ENCODE measurements around the gene SMAP2. TPM values are rescaled to one million over a fixed set of nuclear protein-coding genes. Genes with fewer than 3 reads are reported as not detected.

The SMAP2 gene
- total RNA-seq, 1 experiment from 2014 or later: 8.2 TPM

- Histone ChIP-seq H2BK120ac (ENCODE audit: low read depth, low read length, poor library complexity, severe bottlenecking) (no peak overlapping the region), H3K79me2 (ENCODE audit: insufficient read depth, low read length) (no peaks in the 10 kb centered on the region), H3K4ac (ENCODE audit: low read depth, low read length) (no peak overlapping the region), H4K5ac (ENCODE audit: insufficient read length, low read depth, low read length) (no peak overlapping the region), H2BK15ac (ENCODE audit: low read depth, low read length) (no peak overlapping the region), H3K23ac (ENCODE audit: insufficient read length, low read depth, low read length) (no peak overlapping the region), H3K4me2 (ENCODE audit: insufficient read depth, insufficient read length, low read length) (no peak overlapping the region), H3K4me1 (ENCODE audit: insufficient read depth, low read length) (no peaks in the 10 kb centered on the region), H3K56ac (ENCODE audit: insufficient read length, low read depth, low read length) (no peak overlapping the region), H3K27me3 (ENCODE audit: insufficient read depth, low read length) (no peaks in the 10 kb centered on the region), H2AK5ac (ENCODE audit: insufficient read length, low read length) (no peak overlapping the region), H4K8ac (replicated peaks; ENCODE audit: insufficient read length, low read depth, low read length) (no peak overlapping the region), H2AFZ (ENCODE audit: low read length) (no peak overlapping the region), H3K9me3 (ENCODE audit: control insufficient read depth, low read depth, low read length) (no peaks in the 10 kb centered on the region), H3K9ac (ENCODE audit: extremely low read depth, insufficient read length, low read length) (no peak overlapping the region), H3K27ac (ENCODE audit: insufficient read length, low read depth, low read length) (no peak overlapping the region), H3T11ph (ENCODE audit: low read length) (no peak overlapping the region), H3K18ac (ENCODE audit: insufficient read length, low read depth, low read length) (no peak overlapping the region), H2BK5ac (ENCODE audit: insufficient read length, low read length) (no peak overlapping the region), H3K79me1 (ENCODE audit: insufficient read depth, low read depth, low read length, poor library complexity, severe bottlenecking) (no peaks in the 10 kb centered on the region), H4K91ac (ENCODE audit: insufficient read length, low read depth, low read length) (no peak overlapping the region), H4K20me1 (ENCODE audit: control insufficient read depth, insufficient read depth, insufficient read length) (no peaks in the 10 kb centered on the region), H2BK20ac (ENCODE audit: low read depth, low read length, poor library complexity, severe bottlenecking) (no peak overlapping the region), H3K23me2 (ENCODE audit: insufficient read length, low read depth, low read length, poor library complexity, severe bottlenecking) (no peaks in the 10 kb centered on the region), H3K14ac (ENCODE audit: insufficient read depth, low read length) (no peak overlapping the region), H2BK12ac (ENCODE audit: insufficient read length, low read depth, low read length) (no peak overlapping the region)
- H3K27ac Mint-ChIP-seq: no peak overlapping the region
- peaks cover 5 to 10% of the 10 kb centered on the region in 2 experiments for H3K4me1 Mint-ChIP-seq
- TF ChIP-seq CTCF (conservative IDR thresholded peaks at IDR 0.05): no peak
- DNase-seq: no peak
- H3K4me3 Mint-ChIP-seq: no peak overlapping the region
- H3K36me3 Mint-ChIP-seq (ENCODE audit: insufficient read depth in 1 of 3, low read depth in 3 of 3): no peaks in the 10 kb centered on the region
- H3K9me3 Mint-ChIP-seq: peaks cover 23 to 26% of the 10 kb centered on the region in 2 experiments
- peaks cover 12% of the 10 kb centered on the region for H3K27me3 Mint-ChIP-seq (ENCODE audit: low read depth)
Observed at GRCh38 chr1:40360631-40361030, 12.9 kb upstream of the SMAP2 start.

Data from H9 (cell line).